Gastrocnemius medialis (tissue), 4 donors: ENCODE results near the gene LHX3. TPM values are rescaled to one million over a fixed set of nuclear protein-coding genes. Genes with fewer than 3 reads are reported as not detected.

ENCODE experiments used
- ATAC-seq, 2 donors: fragments of 150-250 bp; one replicate each; pipeline ENCODE4 v1.9.1; 2016
- DNase-seq, 2 donors: peaks; one replicate each; pipeline ENCODE4 v3.0.0-alpha.2; 2019
- H3K27ac ChIP-seq, 4 donors: fragments of 200-600 bp; sonication (generic); 1 replicate in 1 of 4; 2 replicates in 3 of 4; pipeline ENCODE4 v1.5.1; 2016 to 2018; ENCODE audit warnings: mild to moderate bottlenecking in 2 of 4, moderate library complexity in 1 of 4
- H3K27me3 ChIP-seq, 3 donors: fragments of 200-600 bp; sonication (generic) in 2 of 3; 1 replicate in 1 of 3; 2 replicates in 2 of 3; pipeline versions ENCODE4 v1.5.1 to v1.6.0; 2016 to 2019; ENCODE audit warnings: mild to moderate bottlenecking in 1 of 3, moderate library complexity in 1 of 3
- H3K36me3 ChIP-seq, 2 donors: fragments of 200-600 bp; sonication (generic) in 1 of 2; one replicate each; pipeline ENCODE4 v1.5.1; 2017 to 2018
- H3K4me1 ChIP-seq, 2 donors: fragments of 200-600 bp; sonication (generic) in 1 of 2; one replicate each; pipeline ENCODE4 v1.5.1; 2016 to 2017; ENCODE audit warnings: mild to moderate bottlenecking in 2 of 2
- H3K4me3 ChIP-seq, 4 donors: fragments of 200-600 bp; sonication (generic) in 3 of 4; 1 replicate in 1 of 4; 2 replicates in 3 of 4; pipeline ENCODE4 v1.5.1; 2016 to 2019; ENCODE audit warnings: mild to moderate bottlenecking in 2 of 4
- H3K9me3 ChIP-seq, 3 donors: fragments of 200-600 bp; sonication (generic) in 2 of 3; 1 replicate in 1 of 3; 2 replicates in 2 of 3; pipeline ENCODE4 v1.5.1; 2016 to 2019
- CTCF ChIP-seq, 5 experiments: fragments of 450-650 bp in 3 of 5; fragments of 200-600 bp in 2 of 5; sonication (generic) in 2 of 5; IDR thresholded peaks in 4 of 5; conservative IDR thresholded peaks in 1 of 5; 1 replicate in 4 of 5; 2 replicates in 1 of 5; pipeline ENCODE4 v1.5.1; 2016 to 2019; ENCODE audit warnings: antibody characterized with exemption in 5 of 5, mild to moderate bottlenecking in 3 of 5, moderate library complexity in 3 of 5
- POLR2A ChIP-seq, 2 donors: fragments of 450-650 bp; IDR thresholded peaks; one replicate each; pipeline ENCODE4 v1.6.1; 2017; ENCODE audit warnings: antibody characterized with exemption in 2 of 2, mild to moderate bottlenecking in 2 of 2, moderate library complexity in 2 of 2
- in situ Hi-C, 4 donors: fragments of 200-750 bp; cut with MboI; loops; one replicate each; pipeline versions ENCODE4 v1.15.0 to v1.8.0; 2017; ENCODE audit warnings: low sequenced_read_pairs in 4 of 4
- intact Hi-C: fragments of 100-400 bp; cut with DNase I; formaldehyde crosslinking; loops from one replicate; pipeline ENCODE4 v1.15.1; 2023; ENCODE audit warnings: low total_unique reads
- total RNA-seq, 4 donors: library from RNA; depleted of rRNA; stranded (reverse); fragments of >200 nt; gene quantifications; one replicate each; pipeline versions ENCODE4 v1.1.0 to v1.2.3, GENCODE V29; 2016

LHX3 gene
- total RNA-seq, 4 donors from 2014 or later = not detected

GRCh38 chr9:136175616-136176197, 29.2 kb downstream of the LHX3 start:
- Histone ChIP-seq H3K27me3 (peaks cover 5 to 18% (median 8%) of the 10 kb centered on the region in 3 donors), H3K4me1 (no peaks in the 10 kb centered on the region), H3K36me3 (no peaks in the 10 kb centered on the region), H3K9me3 (no peaks in the 10 kb centered on the region), H3K27ac (no peak overlapping the region), H3K4me3 (no peak overlapping the region)
- TF ChIP-seq POLR2A (IDR thresholded peaks at IDR 0.05) = no peak
- no peak for TF ChIP-seq CTCF (IDR thresholded peaks at IDR 0.05 in 4 of 5, conservative IDR thresholded peaks at IDR 0.05 in 1 of 5)
- ATAC-seq = no peak
- intact Hi-C loops = no loop called here
- in situ Hi-C loops = no loop called here
- no peak for DNase-seq

GRCh38 chr9:136174779-136175615, 29.9 kb downstream of the LHX3 start:
- in situ Hi-C loops (loop anchor here in 1 of 4 donors (25.0 kb wide), 1 partner anchor 112 kb away; no protein-coding TSS in a partner anchor), intact Hi-C loops (no loop called here)
- no peak for ATAC-seq
- TF ChIP-seq POLR2A (IDR thresholded peaks at IDR 0.05) = no peak
- no peak for TF ChIP-seq CTCF (IDR thresholded peaks at IDR 0.05 in 4 of 5, conservative IDR thresholded peaks at IDR 0.05 in 1 of 5)
- DNase-seq = no peak
- H3K4me1 ChIP-seq = no peaks in the 10 kb centered on the region
- H3K27ac ChIP-seq = no peak overlapping the region
- no peak overlapping the region for H3K4me3 ChIP-seq
- H3K9me3 ChIP-seq = no peaks in the 10 kb centered on the region
- H3K27me3 ChIP-seq = peaks cover 9 to 20% (median 14%) of the 10 kb centered on the region in 3 donors
- no peaks in the 10 kb centered on the region for H3K36me3 ChIP-seq

GRCh38 chr9:136173648-136174290, 31.2 kb downstream of the LHX3 start:
- peaks cover 18 to 30% (median 25%) of the 10 kb centered on the region in 3 donors for H3K27me3 ChIP-seq
- no peaks in the 10 kb centered on the region for H3K4me1 ChIP-seq
- DNase-seq = no peak
- H3K9me3 ChIP-seq = no peaks in the 10 kb centered on the region
- intact Hi-C loops (no loop called here), in situ Hi-C loops (loop anchor here in 1 of 4 donors (25.0 kb wide), 1 partner anchor 114 kb away; no protein-coding TSS in a partner anchor)
- H3K4me3 ChIP-seq = no peak overlapping the region
- H3K36me3 ChIP-seq = no peaks in the 10 kb centered on the region
- no peak overlapping the region for H3K27ac ChIP-seq
- no peak for ATAC-seq
- TF ChIP-seq POLR2A (IDR thresholded peaks at IDR 0.05) = no peak
- TF ChIP-seq CTCF (IDR thresholded peaks at IDR 0.05 in 4 of 5, conservative IDR thresholded peaks at IDR 0.05 in 1 of 5) = no peak

GRCh38 chr9:136172412-136173079, 32.4 kb downstream of the LHX3 start:
- TF ChIP-seq POLR2A (IDR thresholded peaks at IDR 0.05) (no peak), CTCF (IDR thresholded peaks at IDR 0.05 in 4 of 5, conservative IDR thresholded peaks at IDR 0.05 in 1 of 5) (no peak)
- in situ Hi-C loops (loop anchor here in 1 of 4 donors (25.0 kb wide), 1 partner anchor 115 kb away; no protein-coding TSS in a partner anchor), intact Hi-C loops (no loop called here)
- Histone ChIP-seq H3K27me3 (peaks cover 18 to 33% (median 31%) of the 10 kb centered on the region in 3 donors), H3K4me1 (no peaks in the 10 kb centered on the region), H3K9me3 (no peaks in the 10 kb centered on the region), H3K36me3 (no peaks in the 10 kb centered on the region), H3K4me3 (no peak overlapping the region), H3K27ac (no peak overlapping the region)
- DNase-seq (no peak), ATAC-seq (no peak)
